ENCODE results near the gene SLC9A2.

The SLC9A2 gene

GRCh38 chr2:102619414-102620319 lies at the start of gene SLC9A2:
SLC9A2 (plus strand) TSS chr2:102619553; CDS start chr2:102619849, 296 bp downstream.
- no peak for DNase-seq (ENCODE audit: low spot score)

GRCh38 chr2:102575888-102576287 lies 43.5 kb upstream of the SLC9A2 start:
- DNase-seq (ENCODE audit: low spot score), result no peak

- no peak for DNase-seq (ENCODE audit: low spot score)
Measured at GRCh38 chr2:102578376-102578775, 41.0 kb upstream of the SLC9A2 start.

GRCh38 chr2:102581911-102582310 lies 37.4 kb upstream of the SLC9A2 start:
- no peak for DNase-seq (ENCODE audit: low spot score)

- no peak for DNase-seq (ENCODE audit: low spot score)
Measured at GRCh38 chr2:102582845-102583244, 36.5 kb upstream of the SLC9A2 start.

GRCh38 chr2:102585847-102586404 lies 33.4 kb upstream of the SLC9A2 start:
- DNase-seq (ENCODE audit: low spot score), result no peak

- no peak for DNase-seq (ENCODE audit: low spot score)
Measured at GRCh38 chr2:102588213-102588939, 31.0 kb upstream of the SLC9A2 start.

- DNase-seq (ENCODE audit: low spot score), result no peak
Measured at GRCh38 chr2:102589444-102589843, 29.9 kb upstream of the SLC9A2 start.

- DNase-seq (ENCODE audit: low spot score), result no peak
Measured at GRCh38 chr2:102591491-102592045, 27.8 kb upstream of the SLC9A2 start.

- DNase-seq (ENCODE audit: low spot score), result no peak
Measured at GRCh38 chr2:102592601-102593000, 26.8 kb upstream of the SLC9A2 start.

- no peak for DNase-seq (ENCODE audit: low spot score)
Measured at GRCh38 chr2:102593516-102593915, 25.8 kb upstream of the SLC9A2 start.

GRCh38 chr2:102594445-102595016 lies 24.8 kb upstream of the SLC9A2 start:
- no peak for DNase-seq (ENCODE audit: low spot score)

- no peak for DNase-seq (ENCODE audit: low spot score)
Measured at GRCh38 chr2:102597788-102598187, 21.6 kb upstream of the SLC9A2 start.

GRCh38 chr2:102599486-102599885 lies 19.9 kb upstream of the SLC9A2 start:
- DNase-seq (ENCODE audit: low spot score), result no peak

- no peak for DNase-seq (ENCODE audit: low spot score)
Measured at GRCh38 chr2:102601730-102602129, 17.6 kb upstream of the SLC9A2 start.

- no peak for DNase-seq (ENCODE audit: low spot score)
Measured at GRCh38 chr2:102603904-102604303, 15.4 kb upstream of the SLC9A2 start.

GRCh38 chr2:102604769-102605168 lies 14.6 kb upstream of the SLC9A2 start:
- DNase-seq (ENCODE audit: low spot score), result no peak

GRCh38 chr2:102606353-102606752 lies 13.0 kb upstream of the SLC9A2 start:
- no peak for DNase-seq (ENCODE audit: low spot score)

- no peak for DNase-seq (ENCODE audit: low spot score)
Measured at GRCh38 chr2:102615620-102616436, 3.5 kb upstream of the SLC9A2 start.

GRCh38 chr2:102618452-102619413 lies 620 bp upstream of the SLC9A2 start:
- no peak for DNase-seq (ENCODE audit: low spot score)
